DMS 273 treated with DMSO at 0.1 percent for 48 hours (cell line): ENCODE results near the gene SLC12A7.
"Not testable (repeated sequence)": the region's sequence is repeated elsewhere in the genome, so short reads cannot be mapped to it uniquely, and the experiment has no call there.

Source experiments
- DNase-seq: peaks from one replicate; lab custom pipeline; 2025; lab: John Stamatoyannopoulos, UW

The SLC12A7 gene

DNA sequence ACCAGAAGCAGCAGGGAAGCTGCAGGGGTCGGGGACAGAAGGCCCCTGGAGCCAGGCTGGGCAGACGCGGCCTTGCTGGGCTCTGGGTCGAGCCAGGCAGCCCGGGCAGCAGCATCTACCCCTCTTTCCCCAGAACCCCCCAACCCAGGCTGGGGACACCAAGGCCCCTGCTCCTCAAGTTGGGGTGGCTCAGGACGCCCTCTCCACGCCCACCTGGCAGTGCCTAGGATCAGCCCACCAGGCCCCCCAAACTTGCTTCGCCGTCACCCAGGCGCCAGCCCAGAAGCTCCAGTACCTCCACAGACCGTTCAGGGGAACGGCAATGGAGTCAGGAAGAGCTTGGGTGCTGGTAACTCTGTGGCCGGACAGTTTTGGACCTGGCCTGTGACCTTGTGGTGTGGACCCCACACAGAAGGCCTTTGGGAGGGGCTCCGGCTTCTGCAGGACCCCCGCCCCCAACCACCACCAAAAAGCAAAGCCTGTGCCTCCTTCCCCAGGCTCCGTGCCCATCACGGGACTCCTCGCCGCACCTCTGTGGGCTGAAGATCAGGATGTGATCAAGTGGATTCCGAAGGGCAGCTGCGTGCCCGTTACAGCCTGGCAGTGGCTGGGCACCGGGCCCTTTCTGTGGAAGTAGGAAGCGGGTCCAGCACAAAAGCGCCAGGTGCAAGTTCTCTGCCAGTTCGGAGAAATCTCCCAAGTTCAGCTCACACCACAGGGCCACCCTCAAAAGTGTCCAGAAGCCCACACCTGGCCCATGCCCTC is 2.1 kb downstream of the SLC12A7 start:
- DNase-seq: no peak

DNA sequence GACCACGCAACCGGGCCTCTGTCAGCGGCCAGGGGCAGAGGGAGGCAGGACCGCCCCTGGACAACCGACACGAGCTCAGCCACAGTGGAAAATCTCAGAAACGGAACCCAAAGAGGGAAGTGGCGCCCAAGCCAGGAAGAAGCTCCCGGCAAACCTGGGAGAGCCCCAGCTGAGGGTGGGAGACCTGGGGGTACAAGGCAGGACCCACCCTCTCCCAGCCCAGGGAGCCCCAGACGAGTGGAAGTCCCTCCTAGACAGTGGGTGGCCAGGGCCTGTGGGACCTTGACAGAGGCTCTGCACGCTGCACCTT is 3.0 kb downstream of the SLC12A7 start:
- no peak for DNase-seq

DNA sequence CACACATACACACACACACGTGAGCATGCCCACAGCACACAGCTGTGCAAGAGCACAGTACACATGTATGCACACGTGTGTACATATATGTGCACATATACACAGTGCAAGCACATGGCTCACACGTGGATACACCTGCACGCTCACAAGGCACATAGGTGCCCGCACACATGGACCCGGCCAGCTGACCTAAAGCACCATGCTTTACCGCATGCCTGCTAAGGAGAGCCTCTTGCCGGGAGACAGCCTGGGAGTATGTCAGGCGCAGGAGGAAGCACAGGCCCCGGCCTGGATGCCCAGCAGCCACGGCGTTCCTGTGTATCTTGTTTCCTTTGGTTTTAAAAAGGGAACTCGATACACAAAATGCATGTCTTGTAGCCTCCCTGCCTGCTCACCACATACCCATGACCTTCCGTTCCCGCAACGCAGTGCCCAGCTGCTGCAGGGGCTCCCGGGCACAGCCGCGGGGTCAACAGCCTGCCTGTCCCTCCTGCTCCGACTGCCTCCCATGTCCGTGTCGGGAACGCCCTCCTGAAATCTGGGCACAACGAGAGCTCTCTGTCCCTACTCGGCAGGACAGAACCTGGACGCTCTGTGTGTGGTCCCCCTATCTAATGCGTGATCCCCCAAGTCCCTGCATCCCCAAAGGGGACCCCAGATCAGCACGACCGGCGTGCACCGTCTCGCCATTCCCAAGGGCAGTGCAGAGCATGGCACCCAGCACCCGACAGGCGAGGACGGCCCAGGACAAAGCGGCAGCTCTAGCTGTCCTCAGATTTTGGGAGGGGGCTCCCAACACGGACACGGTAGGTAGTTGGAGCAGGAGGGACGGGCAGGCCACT is 3.6 kb downstream of the SLC12A7 start:
- no peak for DNase-seq

DNA sequence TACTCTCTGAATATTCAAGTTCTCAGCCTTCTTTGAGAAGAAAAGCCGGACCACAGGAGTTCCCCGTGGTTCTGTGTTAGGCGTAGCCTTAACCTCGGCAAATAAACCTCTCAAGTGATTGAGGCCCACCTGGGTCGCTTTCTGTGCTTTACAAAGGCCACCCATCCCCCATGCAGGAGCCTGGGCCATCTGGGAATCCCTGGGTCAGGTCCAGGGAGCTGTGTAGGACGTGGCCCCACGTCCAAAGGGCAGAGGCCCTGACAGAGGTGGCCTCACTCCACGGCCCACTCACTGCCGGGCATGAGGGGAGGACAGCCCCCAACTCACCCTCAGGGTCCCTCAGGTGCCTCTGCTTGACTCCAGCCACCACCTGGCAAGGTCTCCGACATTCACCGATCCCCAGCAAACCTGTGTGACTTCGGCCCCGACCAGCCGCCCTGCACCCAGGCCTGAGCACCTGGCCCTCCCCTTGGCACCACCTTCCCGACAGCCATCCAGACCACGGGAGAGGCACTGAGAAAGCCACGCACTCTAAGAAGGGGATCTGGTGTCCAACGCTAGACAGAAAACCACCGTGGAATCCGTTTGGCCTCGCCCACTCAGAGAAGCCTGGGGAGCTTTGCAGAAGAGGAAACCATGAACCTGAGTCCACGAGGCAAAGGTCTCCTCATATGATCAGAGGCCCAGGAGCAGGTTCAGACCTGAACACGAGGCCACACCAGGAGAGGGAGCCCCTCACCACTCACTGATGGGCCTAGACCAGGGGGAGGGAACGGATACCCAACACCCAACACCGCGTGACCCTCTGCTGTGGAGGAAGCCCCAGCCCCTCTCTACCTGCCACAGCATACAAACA is 4.5 kb downstream of the SLC12A7 start:
- DNase-seq: no peak

DNA sequence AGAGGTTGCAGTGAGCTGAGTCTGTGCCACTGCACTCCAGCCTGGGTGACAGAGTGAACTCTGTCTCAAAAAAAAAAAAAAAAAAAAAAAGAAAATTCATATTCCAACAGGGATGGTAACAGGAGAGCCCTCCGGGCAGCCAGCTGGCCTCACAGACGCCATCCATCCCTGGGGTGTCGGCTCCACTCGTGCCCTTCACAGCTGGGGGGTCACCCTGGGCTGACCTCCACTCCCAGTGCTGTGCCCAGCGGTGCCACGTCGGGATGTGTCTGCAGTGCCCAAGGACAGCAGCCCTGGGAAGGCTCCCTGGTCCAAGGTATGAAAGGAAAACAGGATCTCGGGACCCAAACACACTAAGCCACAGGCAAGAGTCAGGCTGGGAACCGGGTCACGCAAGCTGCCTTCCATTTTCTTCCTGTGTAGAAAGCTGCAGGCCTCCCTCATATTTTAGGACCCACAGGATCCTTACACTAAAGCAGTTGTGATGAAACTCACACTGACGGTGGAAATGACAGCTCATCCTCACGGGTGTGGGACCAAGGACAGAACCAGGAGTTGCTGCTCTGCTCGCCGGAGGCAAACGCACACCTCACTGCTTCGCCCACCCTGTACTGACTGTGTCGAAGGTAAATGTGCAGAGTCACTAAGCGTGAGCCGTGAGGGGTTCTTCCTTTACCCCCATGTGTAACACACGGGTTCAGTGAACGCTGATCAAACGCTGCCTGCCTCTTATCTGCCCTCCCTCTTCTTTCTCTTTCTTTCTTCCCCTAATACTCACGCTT is 5.3 kb downstream of the SLC12A7 start:
- no peak for DNase-seq

DNA sequence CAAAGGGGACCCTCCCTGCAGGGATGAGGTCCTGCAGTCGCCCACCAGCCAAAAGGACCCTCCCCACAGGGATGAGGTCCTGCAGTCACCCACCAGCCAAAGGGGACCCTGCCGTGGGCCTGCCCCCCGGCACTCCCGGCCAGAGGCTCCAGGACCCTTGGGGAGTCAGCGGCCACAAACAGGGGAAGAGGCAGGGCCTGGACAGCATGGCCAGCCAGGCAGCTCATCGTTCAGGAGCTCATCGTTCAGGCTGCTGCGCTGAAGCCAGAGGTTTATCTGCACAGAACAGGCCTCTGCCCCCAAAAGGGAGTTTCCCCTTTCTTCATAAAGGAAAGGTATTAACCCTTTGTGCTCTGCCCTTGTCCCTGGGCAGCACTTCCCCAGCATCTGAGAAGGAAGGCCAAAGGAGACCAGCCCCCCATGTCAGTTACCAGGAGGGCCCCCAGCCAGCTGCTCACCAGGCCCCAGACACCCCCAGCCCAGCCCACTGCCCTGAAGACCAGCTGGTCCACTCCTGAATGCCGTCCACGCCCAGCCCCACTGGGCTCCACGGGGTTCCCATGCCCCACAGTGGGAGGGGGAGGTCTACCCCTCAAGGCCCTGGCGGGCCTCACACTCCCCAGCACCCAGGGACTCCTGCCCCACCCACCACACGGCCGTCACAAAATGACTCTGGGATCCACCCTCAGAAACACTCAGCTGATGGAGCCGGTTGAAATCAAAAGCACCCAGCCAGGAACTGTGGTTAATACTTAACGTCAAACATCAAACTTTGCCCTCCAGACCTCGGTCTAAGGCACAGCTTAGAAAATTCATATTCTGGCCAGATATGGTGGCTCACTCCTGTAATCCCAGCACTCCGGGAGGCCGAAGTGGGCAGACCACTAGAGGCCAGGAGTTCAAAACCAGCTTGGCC is 6.3 kb downstream of the SLC12A7 start:
- no peak for DNase-seq

DNA sequence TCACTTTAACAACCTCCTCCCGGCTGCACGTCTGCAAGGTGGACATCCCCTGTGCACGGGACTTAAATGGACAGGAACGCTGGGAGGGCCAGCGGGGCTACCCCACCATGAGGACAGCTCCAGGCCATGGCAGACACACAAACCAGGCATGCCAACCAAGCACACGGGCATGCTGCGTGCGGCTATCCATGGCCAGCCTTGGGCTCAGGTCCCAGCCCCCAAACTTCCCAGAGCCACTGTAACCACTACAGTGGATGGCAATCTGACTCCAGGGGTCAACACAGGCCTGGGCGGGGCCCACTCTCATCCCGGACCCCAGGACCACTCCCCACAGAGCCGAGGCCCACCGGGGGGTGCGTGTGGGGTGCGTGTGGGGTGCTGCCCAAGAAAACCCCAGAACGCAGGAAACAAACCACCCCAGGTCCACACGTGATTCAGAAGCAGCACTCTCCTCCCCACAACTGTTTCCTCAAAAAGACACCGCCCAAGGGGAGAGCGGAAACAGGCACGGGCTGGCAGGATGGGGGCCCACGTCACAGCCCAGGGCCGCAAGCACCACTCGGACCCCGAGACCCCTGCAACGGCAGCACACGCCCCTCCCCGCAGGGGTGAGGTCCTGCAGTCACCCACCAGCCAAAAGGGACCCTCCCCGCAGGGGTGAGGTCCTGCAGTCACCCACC is 7.4 kb downstream of the SLC12A7 start:
- no peak for DNase-seq

DNA sequence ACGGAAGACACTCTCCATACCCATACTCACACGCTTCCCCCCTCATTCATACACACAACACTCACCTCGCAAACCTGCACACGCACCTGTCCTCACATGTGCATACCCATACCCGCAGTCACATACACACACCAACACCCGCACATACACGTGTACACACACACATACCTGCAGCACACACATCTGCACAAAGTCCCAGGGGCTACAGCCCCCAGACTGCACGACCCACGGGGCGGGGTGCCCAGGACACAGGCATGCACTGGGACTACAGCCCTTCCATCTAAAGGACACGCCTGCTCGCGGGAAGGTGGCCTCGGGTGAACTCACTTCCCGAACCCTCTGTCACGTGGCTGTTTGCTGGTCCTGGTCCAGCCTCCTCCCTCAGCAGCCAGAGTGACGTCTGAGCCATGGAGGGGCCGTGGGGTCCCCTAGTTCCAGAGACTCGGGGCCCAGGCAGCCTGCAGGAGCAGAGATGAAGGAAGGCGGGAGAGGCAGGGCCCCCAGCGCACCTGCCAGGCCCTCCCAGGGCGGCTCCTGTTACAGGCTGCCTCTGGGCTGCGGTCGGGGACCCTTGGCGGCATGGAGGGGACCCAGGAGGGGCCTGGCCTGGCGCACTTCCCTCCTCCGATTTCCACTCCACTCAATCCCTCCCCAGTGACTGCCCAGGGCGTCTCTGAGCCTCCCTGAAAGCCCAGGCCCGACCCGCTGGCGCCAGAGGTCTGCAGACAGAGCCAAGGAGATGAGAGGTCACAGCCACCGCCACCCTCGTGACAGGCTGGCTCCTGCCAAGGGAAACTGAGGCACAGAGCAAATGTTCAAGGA is 8.1 kb downstream of the SLC12A7 start:
- no peak for DNase-seq

DNA sequence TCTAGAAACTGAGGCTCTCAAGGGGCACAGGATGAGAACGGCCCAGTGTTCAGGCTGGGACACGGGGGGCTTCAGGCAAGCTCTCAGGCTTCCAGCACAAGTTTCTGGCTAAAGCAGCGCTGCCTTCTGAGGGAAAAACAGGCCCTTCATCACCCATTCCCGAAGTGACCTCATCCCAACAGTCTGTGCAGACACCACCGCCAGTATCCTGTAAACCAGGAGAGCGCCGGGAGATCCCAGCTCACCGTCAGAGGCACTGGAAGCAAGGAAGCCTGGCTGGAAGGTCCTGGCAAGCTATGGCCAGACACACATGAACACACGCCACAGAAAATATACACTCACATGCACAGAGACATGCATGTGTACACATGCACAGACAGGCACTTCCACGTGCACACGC is 8.8 kb downstream of the SLC12A7 start:
- DNase-seq: no peak

DNA sequence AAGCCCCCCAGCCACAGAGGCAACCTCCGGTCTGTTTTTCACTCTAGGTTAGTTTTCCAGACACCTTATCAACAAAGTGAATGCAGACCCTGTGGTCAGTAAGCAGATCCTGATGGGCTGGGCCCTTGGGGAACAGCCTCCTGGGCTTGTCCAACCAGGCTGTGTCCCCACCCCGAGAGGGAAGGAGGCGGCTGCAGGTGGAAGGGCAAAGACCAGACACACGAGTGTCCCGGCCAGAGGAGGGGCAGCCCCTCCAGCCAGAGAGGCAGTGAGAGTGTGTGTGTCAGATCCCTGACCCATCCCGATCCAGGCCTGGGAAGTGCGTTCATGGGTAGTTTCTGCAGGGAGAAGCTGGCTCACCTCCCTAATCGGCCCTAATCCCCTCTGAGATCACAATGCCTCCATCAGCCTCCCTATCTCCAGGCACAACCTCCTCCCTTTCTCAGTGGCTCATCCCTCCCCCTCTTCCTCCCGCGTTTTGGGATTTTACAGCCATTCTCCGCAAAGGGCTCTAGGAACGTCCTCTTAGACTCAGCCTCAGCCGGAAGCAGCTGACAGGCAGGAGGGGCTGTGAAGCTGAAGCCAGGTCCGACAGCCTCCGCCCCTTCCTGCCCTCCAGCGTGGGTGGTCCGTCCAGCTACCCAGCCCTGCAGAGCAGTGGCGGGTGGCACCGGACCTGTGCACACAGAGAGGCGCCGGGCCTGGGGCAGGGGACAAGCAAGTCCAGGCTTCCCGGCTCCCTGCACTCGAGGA is 9.7 kb downstream of the SLC12A7 start:
- DNase-seq: no peak

DNA sequence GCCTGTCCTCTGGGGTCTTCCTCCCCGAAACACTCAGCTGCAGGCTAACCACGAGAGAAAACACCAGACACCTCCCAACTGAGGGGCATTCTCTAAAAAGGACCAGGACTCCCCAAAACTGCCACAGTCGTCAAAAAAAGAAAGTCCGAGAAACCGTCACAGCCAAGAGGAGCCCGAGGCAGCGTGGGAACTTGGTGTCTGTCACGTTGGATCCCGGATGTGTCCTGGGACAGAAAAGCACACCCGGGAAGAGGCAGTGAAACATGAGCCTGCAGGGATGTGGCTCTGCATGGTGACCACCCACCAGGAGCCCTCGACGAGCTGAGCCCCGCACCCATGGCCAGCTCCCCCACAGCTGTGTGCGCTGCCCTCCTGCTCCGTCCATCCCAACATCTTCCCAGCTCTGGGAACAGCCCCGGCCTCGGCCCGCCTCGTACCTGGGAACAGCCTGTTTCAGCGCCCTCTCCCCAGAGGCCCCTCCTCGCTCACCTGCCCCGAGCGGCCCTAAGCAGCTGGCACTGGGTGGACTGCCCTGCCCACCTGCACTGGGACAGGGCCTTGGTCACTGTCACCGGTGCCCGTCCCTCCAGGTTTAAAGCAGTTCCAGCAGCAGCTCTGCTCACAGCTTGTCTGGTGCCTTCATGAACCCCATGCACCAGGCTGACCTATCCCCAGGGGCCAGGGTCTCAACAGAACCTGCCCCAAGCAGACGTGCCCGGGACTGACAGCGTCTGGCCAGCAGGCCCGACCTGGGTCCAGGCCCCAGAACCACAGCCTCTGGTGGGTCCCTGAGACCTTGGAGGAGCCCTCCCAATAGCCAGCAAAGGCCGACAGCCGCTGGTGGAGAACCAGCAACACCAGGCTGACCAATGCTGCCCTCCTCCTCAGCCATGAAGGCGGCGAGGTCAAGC is 10.9 kb downstream of the SLC12A7 start:
- no peak for DNase-seq

DNA sequence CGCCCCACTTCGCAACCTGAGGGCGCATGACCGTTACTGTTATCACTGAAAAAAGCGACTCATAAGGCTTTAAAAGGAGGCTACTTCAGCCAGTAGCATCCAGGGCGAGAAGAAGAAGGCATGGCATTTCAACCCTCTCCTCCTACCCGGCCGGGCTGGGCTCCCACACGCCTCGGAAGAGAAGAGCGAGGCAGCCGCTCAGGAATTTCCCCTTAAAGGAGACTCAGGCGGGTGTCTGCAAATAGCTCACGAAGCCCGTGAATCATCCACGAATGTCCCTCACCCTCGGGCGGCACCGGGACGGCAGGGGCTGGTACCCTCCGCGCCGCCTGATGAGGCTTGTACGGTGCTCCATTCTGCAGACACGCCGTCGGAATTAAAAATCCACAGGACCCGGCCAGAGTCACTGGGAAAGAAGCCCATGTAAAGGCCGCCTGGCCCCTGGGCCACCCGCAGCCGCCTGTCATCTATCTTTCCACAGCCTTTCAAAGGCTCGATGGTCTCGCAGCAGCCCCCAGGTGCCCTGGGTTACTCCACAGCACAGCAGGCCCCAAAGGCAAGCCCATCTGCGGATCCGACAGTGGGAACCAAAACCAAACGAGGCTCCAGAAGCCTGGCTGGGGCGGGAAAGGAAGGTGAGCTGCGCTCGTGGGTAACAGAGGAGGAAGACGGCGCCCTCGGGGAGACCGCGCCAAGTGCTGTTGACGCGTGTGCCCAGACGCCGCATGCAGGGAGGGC is 11.8 kb downstream of the SLC12A7 start:
- no peak for DNase-seq

DNA sequence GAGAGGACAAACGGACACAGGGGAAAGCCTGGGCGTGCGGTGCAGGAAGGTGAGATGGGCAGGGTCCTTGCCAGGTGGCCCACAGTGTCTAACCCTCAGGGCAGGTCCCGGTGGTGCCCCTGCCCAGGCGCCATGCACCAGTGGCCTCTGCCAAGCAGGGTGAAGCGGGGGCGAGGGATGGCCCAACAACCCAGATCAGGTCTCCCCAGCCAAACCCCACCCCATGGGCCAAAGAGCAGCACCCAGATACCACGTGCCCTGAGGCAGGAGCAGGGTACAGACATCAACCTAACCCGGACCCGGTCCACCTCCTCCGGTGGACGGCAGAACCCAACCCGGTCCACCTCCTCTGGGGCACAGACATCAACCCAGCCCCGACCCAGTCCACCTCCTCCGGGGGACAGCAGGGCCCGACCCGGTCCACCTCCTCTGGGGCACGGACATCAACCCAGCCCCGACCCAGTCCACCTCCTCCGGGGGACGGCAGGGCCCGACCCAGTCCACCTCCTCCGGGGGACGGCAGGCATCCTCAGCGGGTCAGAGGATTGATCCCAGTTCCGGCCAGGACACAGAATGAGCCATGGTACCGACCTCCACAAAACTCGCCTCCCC is 12.8 kb downstream of the SLC12A7 start:
- DNase-seq: no peak

DNA sequence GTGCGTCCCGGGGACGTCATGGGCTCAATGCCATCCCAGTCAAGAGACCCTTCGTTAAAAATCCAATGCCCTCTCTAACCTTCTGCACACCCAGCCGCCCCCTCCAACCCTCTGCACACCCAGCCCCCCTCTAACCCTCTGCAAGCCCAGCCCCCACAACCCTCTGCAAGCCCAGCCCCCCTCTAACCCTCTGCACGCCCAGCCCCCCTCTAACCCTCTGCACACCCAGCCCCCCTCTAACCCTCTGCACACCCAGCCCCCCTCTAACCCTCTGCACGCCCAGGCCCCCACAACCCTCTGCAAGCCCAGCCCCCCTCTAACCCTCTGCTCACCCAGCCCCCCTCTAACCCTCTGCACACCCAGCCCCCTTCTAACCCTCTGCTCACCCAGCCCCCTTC is 13.9 kb downstream of the SLC12A7 start:
- DNase-seq: not testable (repeated sequence)

DNA sequence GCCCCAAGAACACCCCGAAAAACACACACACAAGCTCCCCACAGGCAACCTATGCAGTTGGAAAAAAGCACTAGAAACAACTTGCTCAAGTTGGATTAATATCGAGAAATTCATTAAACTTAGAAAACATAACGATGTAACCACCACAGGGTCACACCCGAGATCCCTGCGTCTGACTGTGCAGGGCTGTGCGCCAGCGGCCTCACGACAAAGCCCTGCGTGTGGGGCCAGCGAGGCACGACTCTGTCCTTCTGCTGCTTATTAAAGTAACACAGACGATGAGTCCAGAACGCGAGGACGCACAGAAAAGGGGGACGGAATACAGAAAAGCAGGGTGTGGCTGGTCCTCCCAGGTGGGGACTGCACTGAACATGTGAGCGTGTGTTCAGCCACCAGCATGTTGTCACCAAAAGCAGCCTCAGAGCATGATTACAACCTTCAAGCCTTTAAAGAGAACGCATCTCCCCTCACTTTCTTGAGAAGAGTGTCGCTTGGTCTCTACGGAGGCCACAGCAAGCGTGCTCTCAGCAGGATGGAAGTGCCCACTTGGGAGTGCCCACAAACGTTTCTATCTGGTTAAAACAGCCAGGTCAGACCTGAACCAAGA is 14.4 kb downstream of the SLC12A7 start:
- no peak for DNase-seq

DNA sequence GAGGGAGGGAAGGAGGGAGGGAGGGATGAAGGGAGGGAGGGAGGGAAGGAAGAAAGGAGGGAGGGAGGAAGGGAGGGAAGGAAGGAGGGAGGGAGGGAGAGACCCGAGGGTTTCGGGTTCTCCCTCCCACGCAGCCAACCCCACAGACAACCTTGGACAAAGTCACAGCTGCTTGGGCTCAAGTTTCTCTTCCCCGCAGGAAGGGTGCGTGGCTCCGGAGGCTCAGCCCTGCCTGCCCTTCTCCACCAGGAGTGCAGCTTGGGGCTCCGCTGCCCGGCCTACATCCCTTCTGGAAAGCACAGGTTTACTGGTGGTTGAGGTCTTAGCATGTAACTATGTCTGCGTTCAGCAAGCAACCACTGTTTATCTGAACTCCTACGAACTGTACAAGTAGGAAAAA is 15.0 kb downstream of the SLC12A7 start:
- no peak for DNase-seq
